SK-N-SH (cell line): ENCODE data around the gene KCNJ10.

Experiments used
- CHD2 ChIP-seq: fragments of 150-350 bp; IDR thresholded peaks from 2 replicates; pipeline ENCODE4 v1.6.1; 2018; ENCODE audit warnings: low read length; ENCODE audit not compliant: partially characterized antibody
- JUND ChIP-seq: IDR thresholded peaks from 2 replicates; pipeline ENCODE4 v1.4.0; 2012
- POLR2AphosphoS5 ChIP-seq: IDR thresholded peaks from 2 replicates; pipeline ENCODE4 v1.6.1; 2012; ENCODE audit warnings: low read depth, low read length
- RAD21 ChIP-seq: IDR thresholded peaks from 2 replicates; pipeline ENCODE4 v1.6.1; 2012; ENCODE audit warnings: mild to moderate bottlenecking, low read length
- RFX5 ChIP-seq: IDR thresholded peaks from 2 replicates; pipeline ENCODE4 v1.6.1; 2012; ENCODE audit warnings: mild to moderate bottlenecking, improper control_type of control experiment, low read length
- SMC3 ChIP-seq: IDR thresholded peaks from 2 replicates; pipeline ENCODE4 v1.6.1; 2012; ENCODE audit warnings: low read depth, low read length, improper control_type of control experiment
- YY1 ChIP-seq: IDR thresholded peaks from 2 replicates; pipeline ENCODE4 v1.4.0; 2012; ENCODE audit warnings: low read depth, mild to moderate bottlenecking
- TF ChIP-seq, protein P1 (sequence below): fragments of 200-600 bp; sonication (generic); IDR thresholded peaks from 2 replicates; pipeline ENCODE4 v1.6.1; 2017; ENCODE audit warnings: antibody characterized with exemption, mild to moderate bottlenecking, moderate library complexity
- TF ChIP-seq, protein P2 (sequence below): IDR thresholded peaks from 2 replicates; pipeline ENCODE4 v1.4.0; 2012; ENCODE audit warnings: low read depth, borderline replicate concordance
- TF ChIP-seq, protein P3 (sequence below): IDR thresholded peaks from 2 replicates; pipeline ENCODE4 v1.4.0; 2012; ENCODE audit warnings: low read depth, borderline replicate concordance

DNA sequence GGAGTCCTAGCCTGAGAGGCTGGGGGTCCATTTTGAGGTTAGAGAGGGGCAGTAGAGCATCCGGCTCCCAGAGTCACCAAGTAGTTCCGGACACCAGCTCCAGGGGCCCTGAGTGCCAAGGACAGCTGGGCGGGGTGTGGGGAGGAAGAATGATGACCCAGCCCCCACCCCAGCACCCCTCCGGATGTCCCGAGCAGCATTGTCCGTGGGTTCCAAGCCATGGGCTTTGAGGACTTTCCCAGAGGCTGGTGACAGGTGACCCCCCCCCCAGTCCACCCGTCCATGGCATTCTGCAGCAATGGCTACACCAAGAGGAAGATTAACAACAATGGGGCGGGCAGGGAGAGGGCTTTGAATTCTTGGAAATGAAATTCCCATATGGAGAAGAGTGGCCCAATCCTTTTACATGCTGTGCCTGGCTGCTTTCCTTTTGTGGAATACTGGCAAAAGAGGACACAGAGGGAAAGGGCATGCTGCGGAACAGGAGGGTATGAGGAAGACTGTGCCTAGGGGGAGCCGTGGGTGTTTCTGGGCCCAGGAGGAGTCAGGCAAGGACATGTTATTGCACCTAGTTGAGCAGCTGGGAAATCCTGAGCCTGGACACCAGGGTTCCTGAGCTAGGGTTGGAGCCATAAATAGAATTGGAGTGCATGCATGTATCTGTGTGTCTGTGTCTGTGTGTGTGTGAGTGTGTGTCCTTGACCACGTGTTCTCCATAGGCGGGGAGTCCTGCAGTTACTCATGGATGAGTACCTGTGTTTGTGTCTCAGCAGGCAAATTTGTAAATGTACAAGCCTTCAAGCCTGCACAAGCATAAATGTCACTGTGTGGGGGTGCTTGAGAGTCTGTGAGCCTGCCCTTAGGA, 46.6 kb upstream of the KCNJ10 start:
- TF ChIP-seq, protein P1, sequence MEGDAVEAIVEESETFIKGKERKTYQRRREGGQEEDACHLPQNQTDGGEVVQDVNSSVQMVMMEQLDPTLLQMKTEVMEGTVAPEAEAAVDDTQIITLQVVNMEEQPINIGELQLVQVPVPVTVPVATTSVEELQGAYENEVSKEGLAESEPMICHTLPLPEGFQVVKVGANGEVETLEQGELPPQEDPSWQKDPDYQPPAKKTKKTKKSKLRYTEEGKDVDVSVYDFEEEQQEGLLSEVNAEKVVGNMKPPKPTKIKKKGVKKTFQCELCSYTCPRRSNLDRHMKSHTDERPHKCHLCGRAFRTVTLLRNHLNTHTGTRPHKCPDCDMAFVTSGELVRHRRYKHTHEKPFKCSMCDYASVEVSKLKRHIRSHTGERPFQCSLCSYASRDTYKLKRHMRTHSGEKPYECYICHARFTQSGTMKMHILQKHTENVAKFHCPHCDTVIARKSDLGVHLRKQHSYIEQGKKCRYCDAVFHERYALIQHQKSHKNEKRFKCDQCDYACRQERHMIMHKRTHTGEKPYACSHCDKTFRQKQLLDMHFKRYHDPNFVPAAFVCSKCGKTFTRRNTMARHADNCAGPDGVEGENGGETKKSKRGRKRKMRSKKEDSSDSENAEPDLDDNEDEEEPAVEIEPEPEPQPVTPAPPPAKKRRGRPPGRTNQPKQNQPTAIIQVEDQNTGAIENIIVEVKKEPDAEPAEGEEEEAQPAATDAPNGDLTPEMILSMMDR = no peak
- TF ChIP-seq RFX5 = no peak
- TF ChIP-seq RAD21 = no peak
- TF ChIP-seq POLR2AphosphoS5 = no peak
- TF ChIP-seq CHD2 = no peak
- TF ChIP-seq, protein P2, sequence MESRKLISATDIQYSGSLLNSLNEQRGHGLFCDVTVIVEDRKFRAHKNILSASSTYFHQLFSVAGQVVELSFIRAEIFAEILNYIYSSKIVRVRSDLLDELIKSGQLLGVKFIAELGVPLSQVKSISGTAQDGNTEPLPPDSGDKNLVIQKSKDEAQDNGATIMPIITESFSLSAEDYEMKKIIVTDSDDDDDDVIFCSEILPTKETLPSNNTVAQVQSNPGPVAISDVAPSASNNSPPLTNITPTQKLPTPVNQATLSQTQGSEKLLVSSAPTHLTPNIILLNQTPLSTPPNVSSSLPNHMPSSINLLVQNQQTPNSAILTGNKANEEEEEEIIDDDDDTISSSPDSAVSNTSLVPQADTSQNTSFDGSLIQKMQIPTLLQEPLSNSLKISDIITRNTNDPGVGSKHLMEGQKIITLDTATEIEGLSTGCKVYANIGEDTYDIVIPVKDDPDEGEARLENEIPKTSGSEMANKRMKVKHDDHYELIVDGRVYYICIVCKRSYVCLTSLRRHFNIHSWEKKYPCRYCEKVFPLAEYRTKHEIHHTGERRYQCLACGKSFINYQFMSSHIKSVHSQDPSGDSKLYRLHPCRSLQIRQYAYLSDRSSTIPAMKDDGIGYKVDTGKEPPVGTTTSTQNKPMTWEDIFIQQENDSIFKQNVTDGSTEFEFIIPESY = no peak
- TF ChIP-seq YY1 = no peak
- TF ChIP-seq SMC3 = no peak
- TF ChIP-seq, protein P3, sequence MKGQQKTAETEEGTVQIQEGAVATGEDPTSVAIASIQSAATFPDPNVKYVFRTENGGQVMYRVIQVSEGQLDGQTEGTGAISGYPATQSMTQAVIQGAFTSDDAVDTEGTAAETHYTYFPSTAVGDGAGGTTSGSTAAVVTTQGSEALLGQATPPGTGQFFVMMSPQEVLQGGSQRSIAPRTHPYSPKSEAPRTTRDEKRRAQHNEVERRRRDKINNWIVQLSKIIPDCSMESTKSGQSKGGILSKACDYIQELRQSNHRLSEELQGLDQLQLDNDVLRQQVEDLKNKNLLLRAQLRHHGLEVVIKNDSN = no peak
- TF ChIP-seq JUND = no peak
